HG02852 (cell line): Measurements from ENCODE around the gene GTPBP2.

ENCODE experiments used
- ATAC-seq: cut with Tn5 transposase; IDR thresholded peaks from one replicate; pipeline ENCODE4 v1.9.1; 2021; ENCODE audit warnings: mild to moderate bottlenecking, moderate library complexity; ENCODE audit not compliant: unreplicated experiment

The GTPBP2 gene, protein sequence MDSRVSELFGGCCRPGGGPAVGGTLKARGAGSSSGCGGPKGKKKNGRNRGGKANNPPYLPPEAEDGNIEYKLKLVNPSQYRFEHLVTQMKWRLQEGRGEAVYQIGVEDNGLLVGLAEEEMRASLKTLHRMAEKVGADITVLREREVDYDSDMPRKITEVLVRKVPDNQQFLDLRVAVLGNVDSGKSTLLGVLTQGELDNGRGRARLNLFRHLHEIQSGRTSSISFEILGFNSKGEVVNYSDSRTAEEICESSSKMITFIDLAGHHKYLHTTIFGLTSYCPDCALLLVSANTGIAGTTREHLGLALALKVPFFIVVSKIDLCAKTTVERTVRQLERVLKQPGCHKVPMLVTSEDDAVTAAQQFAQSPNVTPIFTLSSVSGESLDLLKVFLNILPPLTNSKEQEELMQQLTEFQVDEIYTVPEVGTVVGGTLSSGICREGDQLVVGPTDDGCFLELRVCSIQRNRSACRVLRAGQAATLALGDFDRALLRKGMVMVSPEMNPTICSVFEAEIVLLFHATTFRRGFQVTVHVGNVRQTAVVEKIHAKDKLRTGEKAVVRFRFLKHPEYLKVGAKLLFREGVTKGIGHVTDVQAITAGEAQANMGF

DNA sequence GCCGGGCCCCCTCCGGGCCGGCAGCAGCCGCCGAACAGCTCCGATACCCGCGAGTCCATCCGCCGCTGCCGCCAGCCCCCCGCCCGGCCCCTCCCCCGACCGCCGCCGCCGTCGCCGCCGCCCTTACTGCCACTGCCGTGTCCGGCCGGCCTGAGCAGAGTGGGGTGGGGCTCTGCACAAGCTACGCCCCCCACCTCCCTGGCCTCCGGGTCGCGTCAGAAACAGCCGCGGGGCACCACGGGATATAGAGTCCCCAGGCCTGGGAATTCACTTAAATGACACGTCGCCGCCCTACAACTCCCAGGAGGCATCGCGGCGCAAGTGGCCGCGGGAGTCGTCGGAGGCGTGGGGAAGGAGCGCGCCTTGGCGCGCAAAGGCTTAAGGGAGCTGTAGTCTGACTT, at the start of gene GTPBP2:
TSS of gene GTPBP2 (minus strand) at position 161 of the 401 bp plus-strand sequence. CDS start at position 59, 102 bp downstream.
- ATAC-seq: peak; percentile 84

DNA sequence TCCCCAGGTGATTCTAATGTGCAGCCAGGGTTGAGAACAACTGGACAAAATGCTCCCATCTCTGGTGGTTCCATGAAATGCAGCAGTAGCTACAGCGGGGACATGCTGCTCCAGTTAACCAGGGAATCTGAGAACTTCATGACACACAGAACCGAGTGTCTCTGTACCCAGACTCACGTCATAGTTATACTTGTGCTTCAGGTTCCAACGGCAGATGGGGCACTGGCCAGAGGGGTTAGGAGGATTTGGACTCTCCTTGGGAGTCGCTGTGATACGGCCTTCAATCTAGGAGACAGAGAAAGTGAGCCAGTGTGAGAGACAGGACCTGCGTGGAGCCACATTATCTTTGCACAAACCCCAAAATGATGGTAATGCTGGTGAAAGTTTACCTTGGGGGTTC, 49.3 kb upstream of the GTPBP2 start:
- ATAC-seq: no peak

DNA sequence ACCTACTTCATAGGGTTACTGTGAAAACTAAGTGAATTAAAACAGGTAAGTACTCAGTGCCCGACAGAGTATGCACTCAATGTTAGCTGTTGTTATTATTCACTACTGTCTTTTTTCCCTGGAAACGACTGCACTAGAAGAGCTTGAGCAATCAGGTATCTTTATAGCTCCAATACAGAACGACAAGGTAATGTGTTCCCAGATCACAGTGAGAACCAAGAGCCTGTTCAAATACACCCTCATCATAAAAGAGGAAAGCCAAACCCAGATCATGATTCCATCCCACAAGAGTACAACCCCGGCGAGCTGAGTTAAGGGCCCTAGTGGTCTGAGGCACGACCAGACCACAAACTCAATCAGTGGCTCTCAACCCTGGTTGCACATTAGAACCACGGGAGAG, 48.7 kb upstream of the GTPBP2 start:
- no peak for ATAC-seq

DNA sequence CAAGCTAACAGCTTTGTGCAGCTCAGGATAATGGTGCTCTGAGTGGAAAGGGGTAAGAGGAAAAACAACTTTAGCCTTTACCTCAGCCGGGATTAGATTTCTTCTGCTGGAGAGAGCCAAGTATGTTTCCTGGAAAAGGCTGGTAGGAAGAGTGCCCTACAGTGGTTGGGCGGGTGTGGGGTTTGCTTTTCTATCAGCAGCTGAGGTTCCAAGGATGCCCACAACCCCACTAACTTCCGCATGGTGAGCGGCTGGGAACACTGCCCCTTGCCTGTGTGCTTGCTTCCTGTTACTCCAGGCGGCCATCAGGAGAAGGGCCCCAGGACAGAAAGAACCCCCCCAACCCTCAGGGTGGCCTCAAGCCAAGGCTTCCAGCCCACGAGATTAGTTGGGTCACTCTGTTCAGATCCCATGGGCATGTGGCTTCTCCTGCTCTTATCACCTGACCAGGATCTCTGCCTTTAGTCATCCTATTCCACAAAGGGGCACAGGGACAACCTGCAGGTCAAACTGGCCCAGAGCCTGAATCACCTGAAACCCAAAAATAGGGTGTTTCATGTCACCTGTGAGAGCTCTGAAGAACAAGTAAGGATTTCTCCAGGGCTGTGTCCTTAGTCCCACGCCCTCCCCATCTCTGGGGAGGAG, 48.0 kb upstream of the GTPBP2 start:
- no peak for ATAC-seq

DNA sequence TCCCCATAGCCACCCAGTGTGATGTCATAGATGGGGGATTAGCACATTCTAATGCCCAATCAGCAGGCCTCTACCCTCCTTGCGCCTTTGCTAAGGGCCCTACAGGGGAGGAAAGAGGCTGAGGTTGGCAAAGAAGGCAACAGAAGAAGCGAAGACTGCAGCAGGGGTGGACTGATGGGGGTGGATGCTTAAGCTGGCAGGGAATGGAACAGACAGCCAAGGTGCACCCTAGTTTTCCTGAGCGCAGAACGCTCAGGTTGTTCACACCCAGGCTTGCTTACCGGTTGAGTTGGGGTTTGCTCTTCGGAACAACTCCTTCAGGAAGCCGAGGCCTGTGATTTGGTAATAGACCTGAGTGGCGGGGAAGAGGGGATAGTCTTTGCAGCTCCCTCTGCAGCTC, 45.9 kb upstream of the GTPBP2 start:
- ATAC-seq: no peak

DNA sequence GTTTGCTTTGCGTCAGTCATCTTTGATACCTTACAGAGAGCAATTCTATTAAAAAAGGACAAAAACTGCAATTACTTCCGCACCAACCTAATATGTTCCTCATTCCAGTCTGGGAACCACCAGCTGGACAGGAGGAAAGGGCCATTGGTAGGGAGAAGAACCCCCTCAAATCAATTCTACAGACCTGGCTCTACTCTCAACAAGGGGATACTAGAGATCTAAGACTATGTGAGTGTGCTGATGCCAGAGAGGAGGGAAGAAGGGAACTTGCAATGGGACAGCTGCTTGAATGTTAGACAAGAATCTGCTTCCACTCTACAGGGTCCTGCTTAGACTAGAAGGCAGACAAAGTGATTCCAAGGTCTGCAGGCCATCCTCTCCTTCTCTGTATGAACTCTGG, 45.2 kb upstream of the GTPBP2 start:
- ATAC-seq: no peak

DNA sequence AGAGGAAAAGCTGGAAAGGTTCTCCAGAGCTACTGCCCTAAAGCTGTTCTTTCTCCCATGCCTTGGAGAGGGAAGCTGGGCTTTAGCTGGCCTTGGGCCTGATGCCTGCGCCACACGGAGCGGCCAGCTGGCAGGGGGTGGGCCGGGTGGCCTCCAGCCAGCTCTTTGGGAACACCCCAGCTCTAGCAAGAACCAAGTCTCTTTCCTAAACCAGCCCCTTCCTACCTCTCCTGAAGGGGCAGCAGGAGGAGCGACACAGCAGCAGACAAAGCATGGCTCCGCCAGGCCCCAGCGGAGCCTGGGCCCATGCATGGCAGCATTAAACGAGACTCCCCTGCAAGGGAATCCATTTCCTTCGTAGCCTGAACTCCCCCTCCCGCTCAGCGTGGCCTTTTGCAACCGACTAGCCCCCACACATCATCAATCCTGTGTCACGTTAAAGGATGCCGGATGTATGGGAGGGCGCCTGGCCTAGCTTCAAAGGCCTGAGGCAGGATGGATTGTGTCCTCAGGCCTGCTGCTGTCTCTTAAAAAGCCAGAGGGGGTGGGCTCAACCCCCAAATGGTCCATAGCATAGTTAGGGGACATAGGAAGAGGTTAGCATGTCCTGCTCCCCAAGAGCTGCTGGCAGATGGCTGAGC, 44.5 kb upstream of the GTPBP2 start:
- ATAC-seq: no peak

DNA sequence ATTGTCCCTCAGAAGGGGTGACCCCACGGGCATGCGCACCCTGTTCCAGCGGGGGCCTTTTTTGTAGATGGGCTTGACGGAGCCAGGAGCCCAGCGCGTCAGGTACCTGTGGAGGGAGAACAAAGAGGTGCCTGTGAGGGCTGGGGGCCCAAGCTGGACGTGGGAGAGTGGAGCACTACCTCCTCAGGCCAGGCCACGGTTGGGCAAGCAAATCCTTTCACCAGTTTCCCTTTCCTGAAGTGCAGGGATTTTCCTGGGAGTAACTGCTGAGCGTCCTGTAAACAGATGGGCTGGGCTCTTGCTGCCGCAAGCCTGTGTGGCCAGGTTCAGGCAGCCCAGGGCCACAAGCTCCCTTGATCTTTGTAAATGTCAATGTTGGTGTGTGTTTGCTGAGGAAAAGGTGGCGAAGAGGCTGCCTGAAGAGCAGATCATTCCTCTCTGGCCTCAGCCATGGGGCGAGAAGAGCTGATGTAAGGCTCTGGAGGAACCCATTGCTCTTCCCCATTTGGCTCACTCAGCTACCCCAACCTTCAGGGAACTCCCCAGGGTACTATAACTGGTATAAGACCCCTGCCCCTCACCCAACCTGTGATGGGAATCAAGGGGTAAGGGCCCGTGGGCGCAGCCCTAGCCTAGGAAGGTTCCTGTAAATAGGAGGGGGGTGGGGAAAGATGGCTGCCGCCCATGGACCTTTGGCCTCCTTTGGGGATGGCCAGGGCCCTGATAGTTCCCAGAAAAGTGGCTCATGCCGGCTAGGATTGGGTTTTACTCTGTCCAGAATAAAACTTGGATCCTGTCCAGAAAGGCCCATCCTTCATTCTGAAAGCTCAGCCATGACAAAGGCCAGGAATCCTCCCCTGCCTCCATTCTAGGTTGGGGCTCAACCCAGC, 43.0 kb upstream of the GTPBP2 start:
- no peak for ATAC-seq

DNA sequence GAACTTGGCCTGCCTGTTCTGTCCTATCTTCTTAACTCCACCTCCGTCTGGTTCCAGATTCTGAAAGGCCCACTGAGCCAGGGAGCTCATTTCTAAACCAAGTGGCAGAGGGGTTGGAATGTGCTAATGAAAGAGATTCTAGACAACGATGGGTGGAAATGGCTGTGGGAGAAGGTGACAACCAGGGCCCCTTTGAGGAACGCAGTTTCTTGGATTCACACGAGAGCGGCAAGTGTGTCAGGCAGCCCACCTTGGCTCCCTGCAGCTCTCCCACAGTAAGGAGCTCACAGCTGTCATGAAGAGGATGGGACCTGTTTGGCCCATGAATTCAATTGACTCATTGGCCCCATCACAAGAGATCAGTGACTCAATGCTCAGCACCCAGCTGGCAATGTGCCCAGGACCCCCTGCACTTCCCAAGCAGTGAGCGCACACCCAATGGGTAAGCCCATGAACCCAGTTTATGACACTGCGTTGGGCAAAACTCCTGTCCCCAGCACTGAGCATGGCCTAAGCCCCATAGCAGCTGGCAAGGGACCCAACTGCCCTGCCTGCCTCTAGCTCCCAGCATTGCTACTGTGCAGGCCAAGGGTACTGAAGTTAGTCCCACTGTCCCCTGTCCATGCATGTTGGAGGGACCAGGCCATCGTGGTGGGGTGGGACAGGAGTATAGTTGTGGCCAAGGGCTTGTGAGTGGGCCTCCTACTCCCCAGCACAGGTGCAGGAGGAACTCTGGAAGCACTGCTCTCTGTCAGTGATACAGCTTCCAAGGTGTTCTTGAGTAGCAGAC, 42.1 kb upstream of the GTPBP2 start:
- no peak for ATAC-seq

DNA sequence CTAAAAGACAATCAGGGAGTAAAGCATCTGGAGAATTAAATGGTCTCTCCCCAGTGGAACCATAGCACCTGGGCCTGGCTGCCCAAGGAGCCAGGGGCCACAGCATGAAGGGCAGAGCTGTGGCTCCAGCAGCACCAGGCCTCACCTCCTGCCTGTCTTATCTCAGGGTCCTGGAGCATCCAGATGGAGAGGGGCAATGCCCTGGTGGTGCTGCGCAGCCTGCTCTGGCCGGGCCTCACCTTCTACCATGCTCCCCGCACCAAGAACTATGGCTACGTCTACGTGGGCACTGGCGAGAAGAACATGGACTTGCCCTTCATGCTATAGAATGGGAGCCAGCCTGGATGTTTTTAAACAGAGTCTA, 41.5 kb upstream of the GTPBP2 start:
- no peak for ATAC-seq

DNA sequence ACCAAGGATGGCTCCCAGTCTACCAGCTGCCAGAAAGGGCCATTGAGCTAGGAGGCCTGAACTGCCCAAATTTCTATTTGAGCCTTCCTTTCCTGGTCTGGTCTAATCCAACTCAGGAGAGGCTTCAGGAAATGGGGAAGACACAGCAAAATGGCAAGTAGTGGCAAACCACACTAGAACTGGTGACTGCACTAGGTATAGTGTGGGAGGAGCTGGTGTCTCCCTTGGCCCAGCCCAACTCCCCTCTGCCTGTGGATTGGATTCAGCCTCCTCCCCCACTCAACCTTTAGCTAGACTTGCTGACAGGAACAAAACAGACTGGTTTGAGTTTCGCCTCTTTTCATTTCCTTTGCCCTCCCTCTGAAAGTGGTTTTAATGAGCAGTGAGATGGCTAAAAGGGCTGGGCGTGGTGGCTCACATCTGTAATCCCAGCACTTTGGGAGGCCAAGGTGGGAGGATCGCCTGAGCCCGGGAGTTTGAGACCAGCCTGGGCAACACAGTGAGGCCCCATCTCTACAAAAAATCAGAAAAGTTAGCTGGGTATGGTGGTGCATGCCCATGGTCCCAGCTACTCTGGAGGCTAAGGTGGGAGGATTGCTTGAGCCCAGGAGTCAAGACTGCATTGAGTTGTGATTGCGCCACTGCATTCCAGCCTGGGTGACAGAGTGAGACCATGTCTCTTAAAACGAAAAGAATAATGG, 41.0 kb upstream of the GTPBP2 start:
- ATAC-seq: no peak

DNA sequence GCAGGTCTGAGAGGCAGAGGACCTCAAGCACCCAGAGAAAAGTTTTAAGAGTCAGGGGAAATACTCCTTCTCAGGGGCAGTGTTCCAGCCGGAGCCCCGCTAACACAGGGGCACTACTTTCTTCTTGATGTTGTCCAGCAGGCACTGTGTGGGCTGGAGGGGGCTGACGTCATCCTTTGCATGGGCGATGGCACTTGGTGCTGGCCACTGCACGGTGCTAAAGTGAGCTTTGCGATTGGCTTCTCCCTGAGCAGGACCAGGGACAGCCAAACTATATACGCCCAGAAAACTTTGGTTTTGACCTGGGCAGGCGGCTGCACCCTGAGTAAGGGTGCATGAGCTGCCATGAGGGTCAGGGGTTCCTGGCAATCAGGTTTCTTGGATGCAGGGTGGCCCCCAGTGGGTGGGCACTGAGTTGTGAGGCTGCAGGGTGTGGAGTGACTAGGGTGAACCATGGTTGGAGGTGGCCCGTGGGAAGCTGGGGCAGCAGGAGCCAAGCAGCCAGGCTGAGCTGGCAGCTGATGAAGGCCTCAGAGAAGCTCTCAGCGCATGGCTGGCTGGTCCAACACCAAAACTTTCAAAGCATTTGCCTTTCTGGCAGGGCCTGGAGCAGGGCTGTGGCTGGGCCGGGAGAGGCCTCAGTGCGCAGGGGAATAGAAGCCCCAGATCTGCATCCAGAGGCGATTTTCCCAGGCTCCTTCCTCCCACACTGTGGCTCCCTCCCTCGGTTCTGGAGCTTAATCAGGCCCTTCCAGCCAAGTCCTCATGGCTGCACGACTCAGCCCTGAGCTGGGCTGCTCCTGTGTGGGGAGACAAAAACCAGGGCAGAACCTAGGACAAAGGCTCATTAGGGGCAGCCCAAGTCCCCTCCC, 40.2 kb upstream of the GTPBP2 start:
- no peak for ATAC-seq

DNA sequence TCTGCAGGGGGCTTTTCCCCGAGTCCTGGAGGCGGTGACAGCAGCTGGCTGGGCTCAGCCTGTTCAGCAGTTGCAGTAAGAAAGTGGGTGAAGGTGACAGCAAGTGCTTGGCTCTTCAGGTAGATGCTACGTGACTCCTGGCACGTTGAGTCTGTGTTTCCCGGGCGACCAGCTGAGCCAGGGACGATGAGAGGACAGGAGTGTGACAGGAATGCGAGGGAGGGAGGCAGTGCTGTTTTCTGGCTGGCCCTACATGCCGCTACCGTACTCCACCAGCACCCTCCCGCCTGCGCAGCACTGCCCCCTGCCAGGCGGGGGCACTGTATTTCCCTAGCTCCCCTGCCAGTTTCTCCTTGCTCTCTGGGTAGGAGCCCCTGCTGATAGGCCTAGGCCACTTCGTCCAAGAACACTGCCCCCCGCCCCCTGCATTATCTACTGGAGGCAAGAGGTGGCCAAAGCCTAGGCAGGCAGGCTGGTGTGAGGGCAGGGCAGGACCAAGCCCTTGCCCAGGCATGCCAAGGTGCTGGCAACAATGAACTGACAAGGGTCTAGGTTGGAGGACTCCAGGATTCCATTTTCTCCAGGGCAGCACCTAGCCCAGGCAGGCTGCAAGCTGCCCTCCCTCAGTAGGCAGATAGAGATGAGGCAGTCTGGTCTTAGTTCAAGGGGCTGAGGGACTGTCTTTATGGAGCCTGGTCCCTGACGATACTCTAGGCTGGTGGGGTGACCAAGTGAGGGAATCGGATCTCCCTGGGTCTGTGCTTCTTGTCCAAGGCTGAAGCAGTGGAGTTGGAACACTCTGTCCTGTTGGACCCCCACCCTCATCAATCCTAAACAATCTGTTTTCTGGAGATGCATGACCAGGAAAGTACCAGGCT, 39.3 kb upstream of the GTPBP2 start:
- ATAC-seq: no peak

DNA sequence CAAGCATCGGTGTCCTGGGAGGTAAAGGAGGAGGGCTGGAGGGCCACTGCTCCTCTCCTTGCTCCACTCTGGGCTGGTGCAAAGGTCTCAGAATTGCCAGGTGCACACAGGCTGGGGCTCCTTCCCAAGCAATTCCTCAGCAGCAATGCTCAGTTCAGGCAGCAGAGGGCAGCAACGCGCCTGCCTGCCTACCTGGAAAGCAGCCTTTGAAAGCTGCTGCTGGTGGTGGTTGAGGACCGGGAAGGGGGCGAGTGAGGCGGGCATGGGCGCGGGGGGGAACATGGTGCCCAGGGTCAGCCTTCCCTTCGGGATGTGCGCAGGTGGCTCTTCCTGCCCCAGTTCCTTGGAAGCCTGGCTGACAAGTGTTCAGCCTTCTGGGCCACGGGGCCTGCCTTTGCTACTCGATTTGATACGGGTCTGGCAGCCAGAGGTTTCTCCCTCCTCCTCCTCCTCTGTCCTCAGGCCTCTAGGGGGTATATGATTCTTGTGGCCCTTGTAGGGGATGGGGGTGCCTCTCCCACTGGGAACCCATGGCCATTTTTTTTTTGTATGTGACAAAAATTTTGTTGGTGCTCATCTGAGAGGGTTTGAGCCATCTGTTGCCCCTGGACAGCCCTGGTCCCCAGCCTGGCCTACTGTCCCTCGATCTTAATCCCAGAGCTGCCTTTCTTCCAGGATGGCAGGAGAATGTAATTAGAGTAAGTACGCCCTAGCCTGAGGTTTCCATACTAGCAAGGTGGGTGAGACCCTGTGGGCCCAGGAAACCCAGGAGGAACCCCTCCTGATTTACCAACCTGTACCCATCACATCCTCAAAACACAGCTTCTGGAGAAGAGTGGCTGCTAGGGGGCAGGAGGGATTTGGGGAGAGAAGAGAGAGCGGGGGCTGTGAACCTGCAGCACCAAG, 38.4 kb upstream of the GTPBP2 start:
- peak; percentile 56 for ATAC-seq

DNA sequence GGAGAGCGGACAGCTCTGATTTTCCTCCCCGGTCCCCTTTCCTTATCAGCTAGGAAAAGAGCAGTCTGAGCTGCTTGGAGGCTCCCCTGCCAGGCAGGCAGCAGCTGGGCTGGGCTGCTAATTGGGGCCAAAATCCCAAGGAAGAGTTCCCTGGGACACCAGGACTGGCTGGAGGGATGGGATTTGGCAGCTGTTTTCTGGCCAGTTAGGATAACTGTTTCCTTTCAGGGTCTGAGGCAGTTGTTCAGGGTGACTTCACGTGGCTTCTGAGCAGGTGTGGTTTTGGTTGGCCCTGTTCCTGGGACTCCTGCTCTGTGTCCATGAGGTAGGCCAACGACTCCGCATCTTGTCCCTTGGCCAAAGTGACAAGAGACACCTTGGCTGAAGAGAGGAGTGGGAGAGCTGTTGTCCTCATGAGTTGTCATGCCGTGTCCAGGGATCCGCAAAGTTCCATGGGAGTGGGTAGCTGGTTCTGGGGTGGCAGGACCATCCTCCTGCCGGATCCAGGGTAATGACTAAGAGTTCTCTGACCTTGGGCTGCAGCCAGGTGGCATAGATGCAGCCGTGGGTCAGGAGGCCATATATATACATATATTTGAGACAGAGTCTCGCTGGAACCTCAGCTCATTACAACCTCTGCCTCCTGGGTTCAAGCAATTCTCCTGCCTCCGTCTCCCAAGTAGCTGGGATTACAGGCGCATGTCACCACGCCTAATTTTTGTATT, 37.3 kb upstream of the GTPBP2 start:
- ATAC-seq: no peak

DNA sequence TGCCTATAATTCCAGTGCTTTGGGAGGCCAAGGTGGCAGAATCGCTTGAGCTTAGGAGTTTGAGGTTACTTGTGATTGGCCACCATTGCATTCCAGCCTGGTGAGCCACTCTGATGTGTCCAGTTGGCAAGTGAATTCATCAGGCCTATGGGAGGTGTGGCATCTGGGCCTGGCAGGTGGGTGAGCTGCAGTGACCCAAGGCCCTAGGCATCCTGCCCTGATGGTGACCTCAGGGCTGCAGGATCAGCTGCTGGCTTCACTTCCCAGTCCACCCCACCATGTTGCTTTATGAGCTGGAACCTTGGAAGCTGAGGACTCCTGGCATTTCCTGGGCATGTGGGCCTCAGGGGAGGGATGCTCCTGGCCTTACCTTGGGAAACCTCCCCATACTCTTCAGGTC, 36.3 kb upstream of the GTPBP2 start:
- no peak for ATAC-seq
